ENCODE measurements around the gene JAK1.

JAK1 gene

GRCh38 chr1:64946916-64947315 lies 19.4 kb downstream of the JAK1 start:
- Histone ChIP-seq H2AFZ (ENCODE audit: insufficient read depth, low read length, poor library complexity) (no peak overlapping the region), H2BK12ac (ENCODE audit: low read length) (peak overlapping the region; percentile 40), H3K9ac (ENCODE audit: low read length) (no peak overlapping the region), H3K36me3 (ENCODE audit: control insufficient read depth in 1 of 2, insufficient read depth in 2 of 2, low read length in 2 of 2) (no peaks in the 10 kb centered on the region), H2BK120ac (ENCODE audit: insufficient read depth, low read length, poor library complexity) (no peak overlapping the region), H3K4ac (ENCODE audit: low read depth, low read length) (no peak overlapping the region), H3K4me1 (ENCODE audit: control insufficient read depth in 1 of 2, insufficient read depth in 2 of 2, low read length in 2 of 2) (peaks cover 3 to 4% of the 10 kb centered on the region in 2 experiments), H3K27me3 (ENCODE audit: insufficient read depth, low read length) (no peaks in the 10 kb centered on the region), H2AK5ac (ENCODE audit: low read length) (no peak overlapping the region), H3K4me2 (ENCODE audit: low read length) (no peak overlapping the region), H4K12ac (ENCODE audit: low read depth, low read length) (no peak overlapping the region), H3K79me1 (ENCODE audit: low read length) (peaks cover 1% of the 10 kb centered on the region), H3K4me3 (ENCODE audit: low read depth, low read length) (no peak overlapping the region), H3K9me3 (ENCODE audit: insufficient read depth, low read depth, low read length) (no peaks in the 10 kb centered on the region), H4K8ac (ENCODE audit: low read depth, low read length) (no peak overlapping the region), H4K91ac (ENCODE audit: low read depth, low read length) (no peak overlapping the region), H3K23ac (ENCODE audit: low read length) (no peak overlapping the region), H3K27ac (ENCODE audit: low read depth, low read length) (no peak overlapping the region), H3K18ac (ENCODE audit: low read length) (no peak overlapping the region), H3K79me2 (ENCODE audit: control insufficient read depth, insufficient read depth, low read length, poor library complexity) (peaks cover 3% of the 10 kb centered on the region), H2BK5ac (ENCODE audit: low read depth, low read length, poor library complexity) (no peak overlapping the region), H3K14ac (ENCODE audit: low read length) (no peak overlapping the region)
- no peak for DNase-seq
- WGBS (ENCODE audit: extremely low coverage, insufficient coverage, insufficient read length) = no CpG with 5 or more reads among the region's 1 CpG

DNA sequence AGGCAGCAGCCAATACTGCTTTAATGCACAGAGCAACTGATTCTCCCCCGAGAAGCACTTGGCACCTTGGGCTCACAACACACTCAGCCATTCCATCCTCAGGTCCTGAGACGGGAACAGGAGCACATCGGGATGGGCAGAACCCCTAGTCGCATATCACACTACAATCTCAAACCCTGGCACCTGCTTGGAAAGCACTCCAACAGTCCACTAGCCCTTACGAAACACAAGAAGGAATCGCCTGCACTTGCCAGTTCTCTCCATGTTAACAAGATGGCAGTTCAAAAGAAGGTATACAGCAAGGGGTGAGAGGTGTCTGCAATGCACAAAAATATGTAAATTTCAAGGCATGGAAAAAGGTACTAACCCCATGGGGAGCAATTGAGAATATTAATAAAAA lies 21.4 kb downstream of the JAK1 start:
- no CpG with 5 or more reads among the region's 6 CpGs for WGBS (ENCODE audit: extremely low coverage, insufficient coverage, insufficient read length)
- Histone ChIP-seq H4K8ac (ENCODE audit: low read depth, low read length) (no peak overlapping the region), H3K4ac (ENCODE audit: low read depth, low read length) (no peak overlapping the region), H3K14ac (ENCODE audit: low read length) (peak overlapping the region; percentile 24), H3K4me1 (ENCODE audit: control insufficient read depth in 1 of 2, insufficient read depth in 2 of 2, low read length in 2 of 2) (no peaks in the 10 kb centered on the region), H3K9ac (ENCODE audit: low read length) (no peak overlapping the region), H3K18ac (ENCODE audit: low read length) (no peak overlapping the region), H3K27me3 (ENCODE audit: insufficient read depth, low read length) (no peaks in the 10 kb centered on the region), H3K23ac (ENCODE audit: low read length) (no peak overlapping the region), H3K27ac (ENCODE audit: low read depth, low read length) (no peak overlapping the region), H2BK12ac (ENCODE audit: low read length) (no peak overlapping the region), H4K12ac (ENCODE audit: low read depth, low read length) (no peak overlapping the region), H3K79me2 (ENCODE audit: control insufficient read depth, insufficient read depth, low read length, poor library complexity) (peaks cover 1% of the 10 kb centered on the region), H2BK5ac (ENCODE audit: low read depth, low read length, poor library complexity) (no peak overlapping the region), H3K4me3 (ENCODE audit: low read depth, low read length) (no peak overlapping the region), H3K36me3 (ENCODE audit: control insufficient read depth in 1 of 2, insufficient read depth in 2 of 2, low read length in 2 of 2) (no peaks in the 10 kb centered on the region), H4K91ac (ENCODE audit: low read depth, low read length) (no peak overlapping the region), H3K79me1 (ENCODE audit: low read length) (no peaks in the 10 kb centered on the region), H2AK5ac (ENCODE audit: low read length) (no peak overlapping the region), H2BK120ac (ENCODE audit: insufficient read depth, low read length, poor library complexity) (no peak overlapping the region), H2AFZ (ENCODE audit: insufficient read depth, low read length, poor library complexity) (no peak overlapping the region), H3K4me2 (ENCODE audit: low read length) (no peak overlapping the region), H3K9me3 (ENCODE audit: insufficient read depth, low read depth, low read length) (no peaks in the 10 kb centered on the region)
- DNase-seq = no peak

DNA sequence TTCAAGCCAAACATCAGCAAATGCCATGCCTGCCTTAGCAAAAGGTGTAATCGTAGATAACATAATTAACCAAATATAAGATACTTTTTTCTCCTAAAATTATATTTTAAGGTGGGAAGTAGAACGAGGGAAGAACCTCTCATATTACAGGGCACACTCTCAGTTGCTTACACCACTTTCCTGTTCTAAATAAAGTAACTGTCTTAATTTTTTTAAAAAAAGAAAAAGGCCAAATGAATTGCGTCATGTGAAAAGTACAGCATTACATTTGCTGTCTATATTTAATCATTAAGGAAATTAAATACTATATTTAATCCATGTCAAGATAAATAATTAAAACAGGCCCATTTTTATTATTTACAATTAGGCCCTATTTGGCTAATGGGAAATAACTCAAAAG lies 23.7 kb downstream of the JAK1 start:
- Histone ChIP-seq H3K79me1 (ENCODE audit: low read length) (no peaks in the 10 kb centered on the region), H3K9ac (ENCODE audit: low read length) (no peak overlapping the region), H4K91ac (ENCODE audit: low read depth, low read length) (no peak overlapping the region), H3K79me2 (ENCODE audit: control insufficient read depth, insufficient read depth, low read length, poor library complexity) (peaks cover 1% of the 10 kb centered on the region), H3K4ac (ENCODE audit: low read depth, low read length) (no peak overlapping the region), H3K36me3 (ENCODE audit: control insufficient read depth in 1 of 2, insufficient read depth in 2 of 2, low read length in 2 of 2) (no peaks in the 10 kb centered on the region), H3K9me3 (ENCODE audit: insufficient read depth, low read depth, low read length) (no peaks in the 10 kb centered on the region), H3K27ac (ENCODE audit: low read depth, low read length) (no peak overlapping the region), H2AFZ (ENCODE audit: insufficient read depth, low read length, poor library complexity) (no peak overlapping the region), H3K18ac (ENCODE audit: low read length) (no peak overlapping the region), H2AK5ac (ENCODE audit: low read length) (no peak overlapping the region), H3K4me3 (ENCODE audit: low read depth, low read length) (no peak overlapping the region), H3K4me1 (ENCODE audit: control insufficient read depth in 1 of 2, insufficient read depth in 2 of 2, low read length in 2 of 2) (peaks cover 0 to 2% of the 10 kb centered on the region in 2 experiments), H3K14ac (ENCODE audit: low read length) (no peak overlapping the region), H2BK120ac (ENCODE audit: insufficient read depth, low read length, poor library complexity) (no peak overlapping the region), H3K23ac (ENCODE audit: low read length) (no peak overlapping the region), H2BK12ac (ENCODE audit: low read length) (no peak overlapping the region), H4K12ac (ENCODE audit: low read depth, low read length) (no peak overlapping the region), H2BK5ac (ENCODE audit: low read depth, low read length, poor library complexity) (no peak overlapping the region), H3K27me3 (ENCODE audit: insufficient read depth, low read length) (no peaks in the 10 kb centered on the region), H4K8ac (ENCODE audit: low read depth, low read length) (no peak overlapping the region), H3K4me2 (ENCODE audit: low read length) (no peak overlapping the region)
- no CpG with 5 or more reads among the region's 3 CpGs for WGBS (ENCODE audit: extremely low coverage, insufficient coverage, insufficient read length)
- DNase-seq = no peak

- no peaks in the 10 kb centered on the region for H3K9me3 ChIP-seq (ENCODE audit: insufficient read depth, low read depth, low read length)
Observed at GRCh38 chr1:64942118-64942517, 24.2 kb downstream of the JAK1 start.

More at GRCh38 chr1:64942118-64942517, 24.2 kb downstream of the JAK1 start:
- WGBS (ENCODE audit: extremely low coverage, insufficient coverage, insufficient read length) = no CpG with 5 or more reads among the region's 4 CpGs
- Histone ChIP-seq H3K4me3 (ENCODE audit: low read depth, low read length) (no peak overlapping the region), H3K36me3 (ENCODE audit: control insufficient read depth in 1 of 2, insufficient read depth in 2 of 2, low read length in 2 of 2) (no peaks in the 10 kb centered on the region), H2AFZ (ENCODE audit: insufficient read depth, low read length, poor library complexity) (no peak overlapping the region), H3K79me1 (ENCODE audit: low read length) (no peaks in the 10 kb centered on the region), H3K14ac (ENCODE audit: low read length) (no peak overlapping the region), H2BK12ac (ENCODE audit: low read length) (no peak overlapping the region), H4K8ac (ENCODE audit: low read depth, low read length) (no peak overlapping the region), H3K18ac (ENCODE audit: low read length) (no peak overlapping the region), H3K23ac (ENCODE audit: low read length) (no peak overlapping the region), H3K27ac (ENCODE audit: low read depth, low read length) (no peak overlapping the region), H2AK5ac (ENCODE audit: low read length) (no peak overlapping the region), H3K4ac (ENCODE audit: low read depth, low read length) (no peak overlapping the region), H4K91ac (ENCODE audit: low read depth, low read length) (no peak overlapping the region), H3K79me2 (ENCODE audit: control insufficient read depth, insufficient read depth, low read length, poor library complexity) (peaks cover 1% of the 10 kb centered on the region), H2BK120ac (ENCODE audit: insufficient read depth, low read length, poor library complexity) (no peak overlapping the region), H4K12ac (ENCODE audit: low read depth, low read length) (no peak overlapping the region), H3K4me1 (ENCODE audit: control insufficient read depth in 1 of 2, insufficient read depth in 2 of 2, low read length in 2 of 2) (peaks cover 0 to 2% of the 10 kb centered on the region in 2 experiments), H2BK5ac (ENCODE audit: low read depth, low read length, poor library complexity) (no peak overlapping the region), H3K4me2 (ENCODE audit: low read length) (no peak overlapping the region), H3K27me3 (ENCODE audit: insufficient read depth, low read length) (no peaks in the 10 kb centered on the region), H3K9ac (ENCODE audit: low read length) (no peak overlapping the region)
- no peak for DNase-seq

Data from trophoblast cell (in vitro differentiated cells and primary cell).